ENCODE results near the gene DUSP22.
"Not testable (repeated sequence)": the region's sequence is repeated elsewhere in the genome, so short reads cannot be mapped to it uniquely, and the experiment has no call there.

GRCh38 chr6:371851-372250 lies 79.6 kb downstream of the DUSP22 start:
- not testable (repeated sequence) for TF ChIP-seq CTCF, POLR2A (IDR thresholded peaks at IDR 0.05)
